Endothelial cell of umbilical vein (primary cell): ENCODE results near the gene LOX. TPM values are rescaled to one million over a fixed set of nuclear protein-coding genes. Genes with fewer than 3 reads are reported as not detected.

Experiments
- BruUV-seq: library from RNA; stranded (reverse); fragments of 400-500 nt; replicated peaks from 2 replicates; lab custom pipeline; 2021; lab: Mats Ljungman, UMichigan
- CTCF ChIA-PET: fragments of 300-600, 350-600 bp; sonication (Branson Sonifier 250); formaldehyde crosslinking; loops from one replicate; lab custom pipeline; 2021; ENCODE audit warnings: antibody characterized with exemption, inconsistent platforms; lab: Charles Lee
- POLR2A ChIA-PET: fragments of 300-600, 350-600 bp; sonication (Branson Sonifier 250); formaldehyde crosslinking; loops from one replicate; lab custom pipeline; 2021; ENCODE audit warnings: antibody characterized with exemption, inconsistent platforms; lab: Charles Lee
- DNase-seq: peaks from one replicate; pipeline ENCODE4 v3.0.0-alpha.2; 2011; ENCODE audit warnings: low read depth, low spot score
- FAIRE-seq: peaks from 2 replicates; lab custom pipeline; 2011; peaks lifted over from hg19 to GRCh38; lab: Jason Lieb, UNC
- H2AFZ ChIP-seq: 2 replicates; pipeline ENCODE4 v1.6.0; 2012; ENCODE audit warnings: low read depth, low read length, control low read depth, inconsistent platforms
- H3K27ac ChIP-seq: 2 replicates; pipeline ENCODE4 v1.5.1; 2011; ENCODE audit warnings: low read depth, mild to moderate bottlenecking, control low read depth, low read length, moderate library complexity; ENCODE audit not compliant: insufficient read depth
- H3K27me3 ChIP-seq, 2 experiments: 2 replicates each; pipeline versions ENCODE4 v1.6.0 to v1.6.1; 2011; ENCODE audit warnings: low read length in 2 of 2, mixed read lengths in 1 of 2; ENCODE audit not compliant: control insufficient read depth in 2 of 2, insufficient read depth in 2 of 2
- H3K36me3 ChIP-seq, 2 experiments: 2 replicates in 1 of 2; 3 replicates in 1 of 2; pipeline ENCODE4 v1.5.1; 2011; ENCODE audit warnings: low read length in 2 of 2, mild to moderate bottlenecking in 1 of 2, moderate library complexity in 1 of 2; ENCODE audit not compliant: control insufficient read depth in 2 of 2, insufficient read depth in 2 of 2; ENCODE audit errors: extremely low read depth in 1 of 2
- H3K4me1 ChIP-seq: 3 replicates; pipeline ENCODE4 v1.5.1; 2011; ENCODE audit warnings: mild to moderate bottlenecking, low read length; ENCODE audit not compliant: control insufficient read depth, insufficient read depth; ENCODE audit errors: extremely low read depth
- H3K4me2 ChIP-seq: 2 replicates; pipeline ENCODE4 v1.6.1; 2011; ENCODE audit warnings: low read length, control low read depth, mixed read lengths; ENCODE audit not compliant: insufficient read depth
- H3K4me3 ChIP-seq, 3 experiments: fragments of 200-600 bp in 1 of 3; sonication (generic), shearing (Covaris generic) in 1 of 3; replicated peaks in 1 of 3; 2 replicates each; pipeline ENCODE4 v1.5.1; 2011 to 2016; ENCODE audit warnings: control low read depth in 3 of 3, low read length in 3 of 3, mild to moderate bottlenecking in 2 of 3, inconsistent platforms in 1 of 3, low read depth in 1 of 3, moderate library complexity in 1 of 3; ENCODE audit not compliant: insufficient read depth in 1 of 3
- H3K79me2 ChIP-seq: 2 replicates; pipeline ENCODE4 v1.6.0; 2012; ENCODE audit warnings: low read length, inconsistent platforms; ENCODE audit not compliant: control insufficient read depth, insufficient read depth
- H3K9ac ChIP-seq: replicated peaks from 2 replicates; pipeline ENCODE3; 2011; ENCODE audit warnings: low read length, control low read depth; ENCODE audit not compliant: insufficient read depth; ENCODE audit errors: extremely low read depth
- H3K9me1 ChIP-seq: replicated peaks from 3 replicates; pipeline ENCODE4 v1.6.0; 2011; ENCODE audit warnings: mild to moderate bottlenecking, low read length; ENCODE audit not compliant: control insufficient read depth, insufficient read depth; ENCODE audit errors: extremely low read depth
- H3K9me3 ChIP-seq: replicated peaks from 2 replicates; pipeline ENCODE4 v1.5.1; 2012; ENCODE audit warnings: low read length, inconsistent platforms; ENCODE audit not compliant: control insufficient read depth, insufficient read depth
- H4K20me1 ChIP-seq: replicated peaks from 2 replicates; pipeline ENCODE3; 2011; ENCODE audit warnings: mild to moderate bottlenecking, low read length; ENCODE audit not compliant: control insufficient read depth, insufficient read depth; ENCODE audit errors: extremely low read depth
- EZH2 ChIP-seq: IDR thresholded peaks from 2 replicates; pipeline ENCODE4 v1.6.1; 2012; ENCODE audit warnings: borderline replicate concordance, low read depth, mild to moderate bottlenecking, moderate library complexity, low read length, inconsistent platforms; ENCODE audit not compliant: severe bottlenecking
- FOS ChIP-seq: IDR thresholded peaks from 2 replicates; pipeline ENCODE4 v1.6.1; 2011; ENCODE audit warnings: mild to moderate bottlenecking, low read length, moderate library complexity, borderline replicate concordance; ENCODE audit not compliant: insufficient read depth
- JUN ChIP-seq: IDR thresholded peaks from 2 replicates; pipeline ENCODE4 v1.6.1; 2011; ENCODE audit warnings: borderline replicate concordance, low read depth; ENCODE audit not compliant: insufficient read length, insufficient read depth
- MYC ChIP-seq: IDR thresholded peaks from one replicate; pipeline ENCODE4 v1.6.1; 2011; ENCODE audit warnings: mild to moderate bottlenecking, low read depth, low read length
- POLR2A ChIP-seq: IDR thresholded peaks from 2 replicates; pipeline ENCODE4 v1.6.1; 2012; ENCODE audit warnings: low read depth, mild to moderate bottlenecking, control low read depth, low read length
- POLR2AphosphoS5 ChIP-seq: IDR thresholded peaks from 2 replicates; pipeline ENCODE4 v1.6.1; 2012; ENCODE audit warnings: low read depth, mild to moderate bottlenecking, control low read depth, low read length, moderate library complexity; ENCODE audit not compliant: insufficient read depth
- dilution Hi-C: fragments of 300-500 bp; cut with MboI; formaldehyde crosslinking; loops from one replicate; pipeline ENCODE4 v1.15.0; 2019; ENCODE audit warnings: low sequenced_read_pairs; ENCODE audit not compliant: extremely low pct_ligation_motif_present
- intact Hi-C: fragments of 100-400 bp; cut with micrococcal nuclease; formaldehyde crosslinking; loops from one replicate; pipeline ENCODE4 v1.10.0; 2022
- polyA plus RNA-seq, 4 experiments: library from polyadenylated mRNA; depleted of rRNA in 3 of 4; stranded (reverse) in 3 of 4; unstranded in 1 of 4; fragments of >200 nt; gene quantifications; 2 replicates each; pipeline versions ENCODE4 v1.2.1 to v1.2.3, GENCODE V29; 2011 to 2012; ENCODE audit warnings: missing spikeins in 1 of 4
- total RNA-seq: library from RNA; stranded (reverse); gene quantifications from 2 replicates; pipeline ENCODE4 v1.2.3, GENCODE V29; 2021
- TF ChIP-seq, protein P1 (sequence below): IDR thresholded peaks from 2 replicates; pipeline ENCODE4 v1.6.1; 2011; ENCODE audit not compliant: insufficient read depth, insufficient read length

Gene LOX
- total and polyA plus RNA-seq, 2 donors (not counting 3 experiments of a cell fraction or from before 2014, with no cell fraction given): 39.0 to 79.1 TPM

- Histone ChIP-seq H3K27me3 (no peaks in the 10 kb centered on the region), H3K27ac (no peak overlapping the region), H3K4me1 (no peaks in the 10 kb centered on the region), H3K36me3 (no peaks in the 10 kb centered on the region), H3K9me1 (no peaks in the 10 kb centered on the region), H4K20me1 (no peaks in the 10 kb centered on the region), H3K79me2 (no peaks in the 10 kb centered on the region), H3K4me2 (no peak overlapping the region), H3K4me3 (no peak overlapping the region), H2AFZ (no peak overlapping the region), H3K9ac (no peak overlapping the region), H3K9me3 (no peaks in the 10 kb centered on the region)
- dilution Hi-C loops (no loop called here), intact Hi-C loops (no loop called here)
- CTCF ChIA-PET: interaction anchor here (1.3 to 2.0 kb wide), 3 partner anchors 10 to 151 kb away, joined by 3 to 10 read pairs (median 5); partner anchors contain the start of gene SRFBP1
- TF ChIP-seq MYC: no peak
- TF ChIP-seq POLR2A: no peak
- no peak for TF ChIP-seq EZH2
- no peak for TF ChIP-seq FOS
- TF ChIP-seq POLR2AphosphoS5: no peak
- TF ChIP-seq, protein P1, sequence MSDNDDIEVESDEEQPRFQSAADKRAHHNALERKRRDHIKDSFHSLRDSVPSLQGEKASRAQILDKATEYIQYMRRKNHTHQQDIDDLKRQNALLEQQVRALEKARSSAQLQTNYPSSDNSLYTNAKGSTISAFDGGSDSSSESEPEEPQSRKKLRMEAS: no peak
- BruUV-seq: no TSS peak
- no peak for FAIRE-seq
- POLR2A ChIA-PET: no interaction called here
- DNase-seq: no peak
These were observed 34.0 kb upstream of the LOX start for GRCh38 chr5:122112063-122112462.

GRCh38 chr5:122111460-122111859 is 33.4 kb upstream of the LOX start:
- DNase-seq: no peak
- Histone ChIP-seq H3K9me3 (no peaks in the 10 kb centered on the region), H3K79me2 (no peaks in the 10 kb centered on the region), H4K20me1 (no peaks in the 10 kb centered on the region), H3K9me1 (no peaks in the 10 kb centered on the region), H2AFZ (no peak overlapping the region), H3K27me3 (no peaks in the 10 kb centered on the region), H3K36me3 (no peaks in the 10 kb centered on the region), H3K9ac (no peak overlapping the region), H3K4me1 (no peaks in the 10 kb centered on the region), H3K27ac (no peak overlapping the region), H3K4me3 (no peak overlapping the region), H3K4me2 (no peak overlapping the region)
- intact Hi-C loops: no loop called here
- no peak for TF ChIP-seq EZH2
- no peak for TF ChIP-seq JUN
- dilution Hi-C loops: no loop called here
- POLR2A ChIA-PET: no interaction called here
- no peak for FAIRE-seq
- CTCF ChIA-PET: interaction anchor here (0.9 to 2.0 kb wide), 4 partner anchors 10 to 150 kb away, joined by 3 to 10 read pairs (median 4); partner anchors contain the start of gene SRFBP1
- no TSS peak for BruUV-seq
